GM13977 (cell line): ENCODE measurements around the gene SH3RF1.

ENCODE experiments used
- DNase-seq: peaks from one replicate; pipeline ENCODE4 v3.0.0; 2012; ENCODE audit warnings: low spot score
- CTCF ChIP-seq: IDR thresholded peaks from 2 replicates; pipeline ENCODE4 v1.5.1; 2012; ENCODE audit warnings: mild to moderate bottlenecking, control low read depth; ENCODE audit not compliant: insufficient read depth; ENCODE audit errors: extremely low read depth, missing control alignments
- in situ Hi-C: fragments of 300-500 bp; cut with MboI; formaldehyde crosslinking; loops from one replicate; pipeline ENCODE4 v1.12.0; 2022; ENCODE audit warnings: low sequenced_read_pairs, low pct_unique_long_range_greater_than_20kb, mixed read lengths, inconsistent platforms; ENCODE audit not compliant: unreplicated experiment

Gene SH3RF1

GRCh38 chr4:169239221-169239905 lies 31.4 kb downstream of the SH3RF1 start:
- in situ Hi-C loops = no loop called here

GRCh38 chr4:169238445-169238844 lies 32.3 kb downstream of the SH3RF1 start:
- TF ChIP-seq CTCF = no peak
- in situ Hi-C loops = no loop called here
- no peak for DNase-seq

More at GRCh38 chr4:169239221-169239905, 31.4 kb downstream of the SH3RF1 start:
- TF ChIP-seq CTCF = no peak
- DNase-seq = no peak

- TF ChIP-seq CTCF = no peak
- no peak for DNase-seq
- in situ Hi-C loops = no loop called here
Observed at GRCh38 chr4:169236873-169237626, 33.7 kb downstream of the SH3RF1 start.

GRCh38 chr4:169236078-169236477 lies 34.7 kb downstream of the SH3RF1 start:
- no peak for TF ChIP-seq CTCF
- DNase-seq = no peak
- in situ Hi-C loops = no loop called here

- in situ Hi-C loops = no loop called here
- no peak for TF ChIP-seq CTCF
- DNase-seq = no peak
Observed at GRCh38 chr4:169234137-169234855, 36.5 kb downstream of the SH3RF1 start.

- in situ Hi-C loops = no loop called here
- no peak for DNase-seq
- TF ChIP-seq CTCF = no peak
Observed at GRCh38 chr4:169233691-169234090, 37.1 kb downstream of the SH3RF1 start.
